ELR (cell line): Measurements from ENCODE around the gene NRXN2.
A peak's percentile ranks its signal among the peaks of the same experiment; 100 is the strongest.
"Not testable (repeated sequence)": the region's sequence is repeated elsewhere in the genome, so short reads cannot be mapped to it uniquely, and the experiment has no call there.

Experiments
- DNase-seq: peaks from one replicate; pipeline ENCODE4 v3.0.0-alpha.2; 2015; ENCODE audit warnings: low read depth

The NRXN2 gene

DNA sequence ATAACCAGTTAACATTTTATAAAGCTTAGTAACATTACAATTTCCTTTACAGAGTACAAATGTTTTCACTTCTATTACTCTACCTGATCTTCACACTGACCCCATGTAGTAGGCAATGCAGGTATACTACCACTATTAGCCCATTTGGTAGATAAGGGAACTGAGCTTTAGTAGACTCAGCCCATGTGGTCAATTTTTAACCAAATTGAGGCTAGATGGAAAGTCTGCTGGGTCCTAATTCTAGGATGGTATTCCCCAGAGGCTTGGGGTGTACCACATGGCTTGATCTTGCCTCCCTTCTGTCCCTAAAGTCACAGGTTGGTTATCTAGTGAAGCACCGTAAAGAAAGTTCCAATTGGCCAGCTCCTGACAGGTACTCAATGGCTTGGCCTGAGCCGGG lies 48.2 kb downstream of the NRXN2 start:
- no peak for DNase-seq

DNA sequence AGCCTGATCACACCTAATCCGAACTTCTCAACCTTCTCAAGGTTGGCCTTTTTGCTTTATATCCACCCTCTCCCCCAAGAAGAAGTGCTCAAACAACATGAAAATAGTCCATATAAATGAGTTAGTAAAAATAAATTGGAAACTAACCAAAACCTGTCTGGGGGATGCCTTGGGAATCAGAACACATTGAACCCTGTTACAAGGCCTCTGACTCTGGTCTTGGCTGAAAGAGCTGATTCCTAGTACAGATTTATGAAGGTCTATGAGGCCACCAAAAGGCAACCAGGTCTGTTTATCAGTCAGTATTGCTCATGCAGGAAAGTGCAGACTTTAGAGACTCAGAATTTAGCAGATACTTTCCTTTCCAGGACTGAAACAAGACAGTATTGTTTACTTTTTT lies 49.7 kb downstream of the NRXN2 start:
- DNase-seq, result no peak

DNA sequence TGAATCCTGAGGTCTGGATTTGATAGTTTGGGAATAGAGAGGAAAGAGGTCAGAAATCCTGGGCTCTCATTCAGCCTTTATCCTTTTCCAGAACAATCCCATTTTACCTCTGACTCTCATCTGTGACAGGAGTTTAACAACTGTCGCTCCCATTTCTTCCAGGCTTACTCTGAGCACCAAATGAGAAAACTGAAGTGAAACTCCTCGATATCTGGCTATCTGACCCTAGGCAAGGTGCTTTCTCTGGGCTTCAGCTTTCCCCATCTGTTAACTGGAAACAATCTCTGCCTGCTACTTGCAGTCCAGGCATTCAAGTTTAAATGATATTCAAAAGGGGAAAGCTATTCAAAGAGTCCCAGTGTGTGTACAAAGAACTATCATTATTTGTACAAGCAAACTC lies 50.1 kb downstream of the NRXN2 start:
- no peak for DNase-seq

GRCh38 chr11:64670975-64671374 lies 52.0 kb downstream of the NRXN2 start:
- no peak for DNase-seq

- no peak for DNase-seq
Measured at GRCh38 chr11:64667154-64667745, 55.7 kb downstream of the NRXN2 start.

DNA sequence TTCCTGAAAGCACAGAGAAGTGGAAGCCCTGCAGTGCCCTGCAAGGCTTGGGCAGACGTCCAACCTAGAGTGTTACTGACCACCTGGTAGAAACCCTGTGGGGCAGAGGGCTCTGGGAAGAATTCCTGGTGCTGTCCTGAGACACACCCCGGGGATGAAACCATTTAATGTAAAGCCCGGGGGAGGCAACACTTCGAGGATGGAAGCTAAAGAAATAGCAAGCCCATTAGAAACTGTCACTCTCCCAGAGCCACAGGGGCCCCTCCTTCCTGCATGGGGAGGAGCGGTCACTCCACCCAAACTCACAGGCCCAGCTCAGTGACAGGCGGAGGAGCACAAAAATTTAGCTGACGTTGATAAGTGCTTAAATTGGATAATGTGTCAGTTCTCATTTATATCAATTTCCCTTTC lies 57.6 kb downstream of the NRXN2 start:
- no peak for DNase-seq

GRCh38 chr11:64664236-64664870 lies 58.6 kb downstream of the NRXN2 start:
- DNase-seq, result not testable (repeated sequence)

- DNase-seq, result no peak
Measured at GRCh38 chr11:64663656-64664055, 59.3 kb downstream of the NRXN2 start.

DNA sequence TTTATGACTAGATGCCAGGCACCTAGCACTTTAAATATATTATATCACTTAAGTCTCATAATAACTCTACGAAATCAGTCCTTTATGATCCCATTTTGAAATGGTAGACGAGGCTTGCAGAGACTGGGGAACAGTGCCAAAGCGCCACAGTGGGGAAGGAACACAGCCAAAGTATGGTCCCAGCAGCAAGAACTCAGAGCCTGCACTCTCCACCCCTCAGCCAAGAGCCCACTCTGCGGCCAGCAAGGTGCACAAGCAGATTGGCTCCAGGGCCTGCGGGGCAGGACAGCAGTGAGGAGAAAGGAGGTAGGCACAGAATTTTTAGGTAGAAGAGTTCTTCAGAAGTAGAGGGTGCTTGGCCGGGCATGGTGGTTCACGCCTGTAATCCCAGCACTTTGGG lies 61.4 kb downstream of the NRXN2 start:
- DNase-seq, result no peak

DNA sequence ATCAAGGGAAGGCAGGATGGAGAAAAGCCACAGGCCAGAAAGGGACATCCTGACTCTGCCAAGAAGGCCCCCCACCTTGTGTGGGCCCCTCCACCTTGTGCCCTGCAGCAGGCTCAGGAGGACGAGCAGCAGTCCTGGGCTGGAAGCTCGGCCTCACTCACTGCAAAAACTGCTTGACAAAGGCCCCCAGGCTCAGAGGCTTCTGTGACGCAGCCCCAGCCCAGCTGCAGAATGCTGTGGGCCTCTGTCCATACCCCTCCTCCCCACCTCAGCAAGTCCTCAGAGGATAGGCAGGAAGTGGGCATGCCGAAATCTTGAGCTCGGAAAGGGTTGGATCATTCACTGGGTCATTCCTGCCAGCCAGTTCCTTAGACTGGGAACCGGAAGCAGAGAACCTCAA lies 61.9 kb downstream of the NRXN2 start:
- peak; percentile 70 for DNase-seq

GRCh38 chr11:64660706-64661105 lies 62.3 kb downstream of the NRXN2 start:
- no peak for DNase-seq

GRCh38 chr11:64660205-64660604 lies 62.8 kb downstream of the NRXN2 start:
- DNase-seq, result no peak

GRCh38 chr11:64659417-64660144 lies 63.4 kb downstream of the NRXN2 start:
- peak; percentile 97 for DNase-seq

- no peak for DNase-seq
Measured at GRCh38 chr11:64658265-64658664, 64.7 kb downstream of the NRXN2 start.

DNA sequence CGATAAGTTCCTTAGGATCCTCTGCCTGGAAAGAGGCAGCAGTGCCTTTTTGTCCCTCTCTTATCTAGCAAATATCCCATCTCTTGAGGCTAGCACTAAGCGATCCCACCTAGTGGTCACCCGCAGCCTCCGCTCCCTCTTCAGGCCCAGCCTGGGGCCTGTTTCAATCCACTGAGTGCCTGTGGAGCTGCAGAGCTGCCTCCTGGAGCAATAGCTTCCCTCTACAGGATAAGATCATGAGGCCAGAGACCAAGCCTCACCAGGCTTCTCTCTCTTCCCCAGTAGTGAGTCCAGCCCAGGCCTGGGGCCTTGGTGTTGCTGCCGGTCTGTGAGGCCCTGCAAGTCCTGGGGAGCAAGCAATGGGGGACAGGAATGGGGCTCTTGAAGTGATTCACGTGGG lies 66.1 kb downstream of the NRXN2 start:
- no peak for DNase-seq

- DNase-seq, result no peak
Measured at GRCh38 chr11:64655941-64656601, 66.9 kb downstream of the NRXN2 start.

- DNase-seq, result no peak
Measured at GRCh38 chr11:64654958-64655541, 67.9 kb downstream of the NRXN2 start.

DNA sequence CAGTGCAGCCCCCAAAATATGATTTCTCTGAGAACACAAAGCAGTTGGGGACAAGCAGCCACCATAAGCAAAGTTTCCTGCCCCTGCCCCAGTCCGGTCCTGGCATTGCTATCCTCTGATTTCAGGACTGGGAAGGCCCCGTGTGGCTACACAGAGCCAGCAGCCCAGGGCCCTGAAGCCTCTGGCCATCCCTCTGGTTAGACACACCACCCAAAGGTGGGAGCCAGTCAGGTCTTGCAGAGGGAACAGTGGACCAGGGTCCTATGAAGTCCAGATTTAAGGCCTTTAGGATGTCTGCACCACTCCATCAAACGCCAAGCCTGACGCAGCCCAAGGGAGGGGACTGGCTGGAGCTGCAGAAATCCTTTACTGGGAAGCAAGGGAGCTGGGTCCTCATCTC lies 68.6 kb downstream of the NRXN2 start:
- DNase-seq, result no peak

DNA sequence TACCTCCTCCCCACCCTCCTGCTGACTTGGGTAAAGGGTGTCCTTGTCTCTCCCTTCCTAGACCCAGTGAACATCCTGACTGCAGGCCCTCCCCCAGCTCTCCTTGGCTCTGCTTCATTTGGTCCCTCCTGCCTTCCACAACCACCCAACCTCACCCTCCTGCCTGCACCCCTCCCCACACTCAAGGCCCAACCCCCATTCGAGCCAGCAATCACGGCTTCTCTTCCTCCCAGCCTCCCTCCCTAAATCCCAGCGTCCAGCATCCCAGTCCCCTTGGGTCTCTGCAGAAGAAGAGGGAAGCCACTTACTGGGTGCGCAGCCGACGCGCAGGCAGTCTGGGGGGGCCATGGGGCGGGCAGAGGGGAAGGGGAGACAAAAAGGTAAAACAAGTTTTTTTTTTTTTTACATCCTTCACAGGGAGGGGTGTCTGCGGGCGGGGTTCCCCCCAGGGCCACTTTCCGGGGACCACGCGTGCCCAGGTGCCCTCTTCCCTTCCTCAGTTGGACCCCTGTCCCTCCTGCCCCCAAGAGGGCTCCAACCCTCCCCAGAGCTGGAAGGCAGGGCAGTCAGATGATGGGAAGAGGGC lies 69.5 kb downstream of the NRXN2 start:
- no peak for DNase-seq

DNA sequence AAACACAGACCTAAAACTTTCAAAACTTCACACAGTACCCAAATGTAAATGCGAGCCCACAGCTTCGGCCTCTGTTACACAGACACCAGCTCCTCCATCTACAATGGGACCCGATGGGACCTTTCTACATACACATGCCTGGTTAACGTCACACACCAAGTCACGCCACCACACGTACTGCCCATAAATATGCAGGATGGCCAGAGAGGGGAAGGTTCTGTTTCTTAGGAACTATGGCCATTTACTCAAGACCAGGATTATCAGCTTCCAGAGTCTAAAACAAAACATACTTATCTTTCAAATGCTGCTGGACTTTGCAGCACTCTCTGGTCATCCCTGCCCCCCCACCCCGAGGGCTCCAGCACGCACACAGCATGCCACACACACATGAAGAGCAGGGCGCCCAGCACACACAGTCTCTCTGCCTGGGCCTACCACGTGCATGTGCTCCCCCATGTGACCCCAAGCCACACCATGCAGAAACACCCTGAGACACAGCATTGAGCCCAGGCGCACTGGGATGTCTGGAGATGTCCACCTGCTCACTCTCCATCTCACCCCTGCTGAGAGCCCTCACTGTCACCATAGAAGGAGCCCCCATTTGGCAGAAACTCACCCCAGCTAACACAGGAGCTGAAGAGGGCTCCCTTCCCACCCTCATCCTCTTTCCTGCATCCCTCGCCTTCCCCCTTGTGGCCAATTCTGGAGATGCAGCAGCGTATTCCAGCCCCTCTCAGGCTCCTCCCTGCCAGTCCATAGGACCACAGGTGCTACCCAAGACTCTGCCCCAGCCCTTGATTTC lies 70.2 kb downstream of the NRXN2 start:
- DNase-seq, result peak; percentile 77

DNA sequence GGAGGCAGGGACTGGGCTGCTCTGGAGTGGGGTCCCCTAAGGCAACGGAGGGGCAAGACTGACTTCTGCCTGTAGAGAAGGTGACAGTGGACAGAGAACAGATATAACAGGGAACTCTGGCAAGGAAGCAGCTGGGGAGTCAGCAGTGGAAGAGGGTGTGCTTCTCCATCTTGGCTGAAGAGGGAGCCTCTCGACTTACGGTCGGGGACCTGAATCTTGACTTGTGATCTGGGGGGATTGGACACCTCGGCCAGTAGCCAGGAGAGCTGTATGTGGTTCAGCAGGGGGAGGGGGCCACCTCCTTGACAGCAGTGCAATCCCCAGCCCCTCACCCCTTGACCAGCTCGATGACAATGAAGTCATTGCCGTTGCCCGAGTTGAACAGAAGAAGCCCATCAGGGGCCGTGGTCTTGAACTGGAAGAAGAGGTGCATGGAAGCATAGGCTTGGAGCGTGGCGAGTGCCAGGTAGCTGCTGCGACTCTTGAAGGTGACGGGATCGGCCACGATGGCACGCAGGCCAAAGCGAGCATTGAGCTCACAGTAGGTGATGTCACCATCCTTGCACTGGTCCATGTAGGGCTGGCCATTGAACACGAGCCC lies 72.0 kb downstream of the NRXN2 start:
- peak; percentile 58 for DNase-seq
